ENCODE measurements around the gene CLDN22. TPM values are rescaled to one million over a fixed set of nuclear protein-coding genes. Genes with fewer than 3 reads are reported as not detected.

CLDN22 gene
- total and polyA plus RNA-seq, 2 of the 8 experiments (the other 6 are each of a cell fraction or from before 2014, with no cell fraction given) = not detected

GRCh38 chr4:183312841-183313240 is 7.2 kb downstream of the CLDN22 start (continued):
- TF ChIP-seq RAD21 (IDR thresholded peaks at IDR 0.05 in 1 of 2, conservative IDR thresholded peaks at IDR 0.05 in 1 of 2; ENCODE audit: low read depth in 2 of 2, low read length in 2 of 2) = no peak
- no peak for TF ChIP-seq KDM4A (IDR thresholded peaks at IDR 0.05; ENCODE audit: low read depth, low read length, severe bottlenecking)
- no peak for TF ChIP-seq MAFK (IDR thresholded peaks at IDR 0.05; ENCODE audit: low read depth, low read length)

Data from H1 (cell line).